ENCODE data around the gene KLF3.

GRCh38 chr4:38664706-38665401 is 855 bp downstream of the KLF3 start:
- no peak for TF ChIP-seq EP300 (IDR thresholded peaks at IDR 0.05)
- TF ChIP-seq CTCF (IDR thresholded peaks at IDR 0.05): no peak
- no peak for TF ChIP-seq POLR2A (IDR thresholded peaks at IDR 0.05)
